Posterior vena cava (tissue), 2 donors: Measurements from ENCODE around the gene LSMEM2. TPM values are rescaled to one million over a fixed set of nuclear protein-coding genes. Genes with fewer than 3 reads are reported as not detected.

Experiments used
- DNase-seq: peaks from one replicate; pipeline ENCODE4 v3.0.0-alpha.2; 2020; ENCODE audit warnings: low spot score
- intact Hi-C, 2 donors: fragments of 100-400 bp; cut with DNase I; formaldehyde crosslinking; loops; one replicate each; pipeline versions ENCODE4 v1.14.1 to v1.14.2; 2022 to 2023
- long read RNA-seq, 2 donors: library from polyadenylated mRNA; unstranded; transcript quantifications; one replicate each; pipeline ENCODE4 v2.0.0, GENCODE V29; 2020 to 2021
- total RNA-seq, 2 donors: library from RNA; stranded (reverse); fragmentation: NEBNext Ultra II Directional; extraction: Animal tissue kit (Norgen Biotek cat#: 25700); gene quantifications; one replicate each; pipeline ENCODE4 v1.2.1, GENCODE V29; 2021
- donor health status: DM: yes; HTN: yes; CAD: no.
- donor health status: DM: yes; HTN: yes; CAD: no.

Gene LSMEM2
- total RNA-seq, result under 1 TPM in 1 of 2 donors, not detected in 1; 0.37 TPM
- long read RNA-seq, donor 1, partial matches to known transcripts, result 0 of 2 reads
- long read RNA-seq, donor 1, other reads (novel, unspliced or antisense), result 2 of 2 reads
- long read RNA-seq, donor 2, result 0 reads

GRCh38 chr3:50278880-50279224 is at the start of gene LSMEM2:
Gene LSMEM2 (plus strand): TSS chr3:50279087. CDS start chr3:50279114, 27 bp downstream.
- DNase-seq, result no peak
- intact Hi-C loops, result loop anchor here in 1 of 2 donors (5.0 kb wide), 2 partner anchors 87 to 1012 kb away; partner anchors contain the start of gene GNAT1

DNA sequence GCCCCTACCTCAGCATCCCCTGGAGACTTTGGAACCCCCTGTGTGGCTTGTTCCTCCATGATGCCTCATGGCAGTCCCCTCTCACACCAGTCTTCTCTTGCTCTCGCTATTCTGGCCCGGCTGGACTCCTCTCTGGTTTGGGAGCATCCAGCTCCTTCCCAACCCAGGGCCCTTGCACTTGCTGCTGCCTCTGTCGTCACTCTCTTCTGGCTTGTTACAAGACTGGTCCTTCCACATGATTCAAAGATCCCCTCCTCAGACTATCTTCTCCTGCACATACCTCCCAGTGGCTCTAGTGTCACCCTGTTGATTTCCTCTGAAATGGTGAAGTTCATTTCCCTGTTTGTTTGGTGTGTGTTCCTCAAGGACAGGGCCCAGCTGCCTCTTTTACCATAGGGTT is 49.4 kb upstream of the LSMEM2 start:
- no peak for DNase-seq

GRCh38 chr3:50230104-50230793 is 48.6 kb upstream of the LSMEM2 start:
- intact Hi-C loops, result no loop called here

More for the DNA sequence above, 49.4 kb upstream of the LSMEM2 start:
- intact Hi-C loops, result loop anchor here in 1 of 2 donors (5.0 kb wide), 1 partner anchor 43 kb away; no protein-coding TSS in a partner anchor

DNA sequence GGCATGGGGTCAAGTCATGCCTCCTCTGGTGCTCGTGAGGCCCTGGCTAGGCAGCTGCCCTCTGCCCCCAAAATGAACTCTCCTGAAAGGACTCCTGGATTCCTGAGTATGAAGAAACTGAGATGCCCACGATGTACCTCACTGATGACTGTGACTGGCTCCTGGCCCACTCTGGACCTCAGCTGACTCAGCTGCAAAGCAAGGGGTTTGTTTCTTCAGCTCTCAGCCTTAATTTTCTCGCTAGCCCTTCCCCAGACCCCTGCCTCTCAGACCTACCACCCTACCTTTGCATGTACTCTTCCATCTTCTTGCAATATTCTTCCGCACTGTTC is 48.1 kb upstream of the LSMEM2 start:
- intact Hi-C loops, result no loop called here
- DNase-seq, result no peak

More at GRCh38 chr3:50230104-50230793, 48.6 kb upstream of the LSMEM2 start:
- no peak for DNase-seq

DNA sequence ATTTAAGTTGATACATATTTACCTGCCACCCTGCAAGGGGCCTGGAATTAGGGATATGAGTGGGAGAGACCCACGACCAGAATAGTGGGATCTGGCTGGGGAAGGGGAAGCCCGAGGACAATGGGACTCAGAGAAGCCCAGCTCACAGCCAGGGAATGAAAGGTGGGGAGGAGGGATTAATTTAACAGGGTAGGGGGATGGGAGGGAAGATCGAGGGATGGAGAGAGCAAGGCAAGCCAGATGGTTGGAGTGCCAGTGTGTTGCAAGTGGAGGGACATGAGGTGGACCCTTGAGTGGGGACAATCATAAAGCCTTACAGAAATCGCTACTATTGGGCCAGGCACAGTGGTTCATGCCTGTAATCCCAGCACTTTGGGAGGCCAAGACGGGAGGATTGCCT is 47.3 kb upstream of the LSMEM2 start:
- DNase-seq, result no peak
- intact Hi-C loops, result no loop called here

- intact Hi-C loops, result no loop called here
- no peak for DNase-seq
These were observed 46.6 kb upstream of the LSMEM2 start for GRCh38 chr3:50232303-50232702.

GRCh38 chr3:50233176-50233575 is 45.7 kb upstream of the LSMEM2 start:
- intact Hi-C loops, result no loop called here
- no peak for DNase-seq

- peak; percentile 99 for DNase-seq
- intact Hi-C loops, result no loop called here
These were observed 43.0 kb upstream of the LSMEM2 start, which contains the start of gene GNAI2 for GRCh38 chr3:50235716-50236483. Gene GNAI2 (plus strand): TSS chr3:50236204. CDS start chr3:50236336, 132 bp downstream.

GRCh38 chr3:50236484-50237132 is 42.3 kb upstream of the LSMEM2 start:
- DNase-seq, result no peak
- intact Hi-C loops, result no loop called here

GRCh38 chr3:50237133-50237651 is 41.7 kb upstream of the LSMEM2 start:
- no peak for DNase-seq
- intact Hi-C loops, result no loop called here

DNA sequence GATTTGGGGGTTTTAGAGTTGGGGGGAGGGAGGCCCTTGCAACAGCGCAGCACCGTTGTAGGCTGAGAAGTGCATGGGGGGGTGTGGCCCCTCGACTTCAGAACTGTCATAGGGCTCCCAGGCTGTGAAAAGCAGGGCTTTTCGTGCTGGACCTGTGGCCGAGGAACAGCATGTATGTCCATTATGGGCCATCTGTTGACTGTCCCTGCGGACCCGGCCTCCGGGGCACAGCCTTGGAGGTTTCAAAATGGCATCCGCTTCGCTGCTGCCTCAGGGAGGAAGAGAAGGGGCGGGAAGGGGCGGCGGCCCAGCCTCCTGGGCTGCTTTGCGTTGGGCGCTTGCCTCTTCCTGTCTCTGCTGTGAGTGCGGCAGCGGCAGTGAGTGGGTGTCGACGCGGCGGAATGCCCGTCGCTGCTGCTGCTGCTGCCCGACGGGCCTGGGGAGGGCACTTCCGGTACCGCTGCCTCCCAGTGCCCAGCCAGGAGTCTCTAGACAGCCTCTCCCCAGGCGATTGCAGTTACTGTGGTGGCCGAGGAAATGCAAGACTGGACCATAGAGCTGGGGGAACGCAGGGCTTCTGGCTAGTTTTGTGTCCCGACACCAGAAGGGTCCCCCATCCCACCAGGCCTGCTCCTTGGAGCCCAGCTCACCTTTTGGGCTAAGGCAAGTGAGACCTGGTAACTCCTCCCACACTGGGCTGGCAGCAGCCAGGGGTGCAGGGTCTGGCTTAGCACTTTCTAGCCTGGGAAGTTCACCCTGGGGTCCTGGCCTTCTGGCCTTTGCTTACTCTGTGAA is 40.9 kb upstream of the LSMEM2 start:
- peak; percentile 96 for DNase-seq
- intact Hi-C loops, result no loop called here

- peak; percentile 93 for DNase-seq
- intact Hi-C loops, result no loop called here
These were observed 40.3 kb upstream of the LSMEM2 start for GRCh38 chr3:50238549-50239026.

GRCh38 chr3:50239649-50240048 is 39.2 kb upstream of the LSMEM2 start:
- DNase-seq, result no peak
- intact Hi-C loops, result no loop called here

- DNase-seq, result no peak
- intact Hi-C loops, result no loop called here
These were observed 37.7 kb upstream of the LSMEM2 start for GRCh38 chr3:50241163-50241562.

DNA sequence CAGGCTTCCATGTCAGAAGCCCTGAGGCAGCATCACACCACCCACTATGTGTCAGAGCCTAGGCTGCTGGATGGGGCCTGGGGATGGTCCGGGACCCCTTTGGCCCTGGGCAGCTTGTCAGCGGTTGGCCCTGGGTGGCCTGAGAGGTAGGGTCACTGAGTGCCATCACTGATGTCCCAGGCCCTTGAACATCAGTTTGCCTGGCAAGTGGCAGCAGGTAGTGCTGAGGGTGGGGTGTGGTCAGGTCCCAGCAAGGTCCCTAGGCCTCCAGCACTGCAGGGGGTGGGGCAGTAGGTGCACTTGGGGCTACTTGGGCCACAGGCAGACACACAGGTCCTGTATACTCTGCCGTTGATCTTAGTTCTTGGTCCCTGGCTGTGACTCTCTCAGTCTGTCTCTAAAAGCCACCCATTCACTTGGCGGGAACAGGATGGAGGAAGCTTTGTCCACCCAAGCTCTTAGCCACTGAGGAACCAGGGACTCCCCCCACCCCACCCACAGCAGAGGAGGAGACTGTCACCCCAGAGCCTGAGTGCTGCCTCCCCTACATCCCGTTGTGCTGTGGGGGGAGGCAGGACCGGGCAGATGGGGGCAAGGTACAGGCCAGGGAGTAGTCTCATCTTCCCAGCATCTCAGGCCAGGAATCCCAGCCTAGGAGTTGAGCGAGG is 37.0 kb upstream of the LSMEM2 start:
- intact Hi-C loops, result no loop called here
- DNase-seq, result no peak

- intact Hi-C loops, result no loop called here
- no peak for DNase-seq
These were observed 36.5 kb upstream of the LSMEM2 start for GRCh38 chr3:50242381-50242770.

DNA sequence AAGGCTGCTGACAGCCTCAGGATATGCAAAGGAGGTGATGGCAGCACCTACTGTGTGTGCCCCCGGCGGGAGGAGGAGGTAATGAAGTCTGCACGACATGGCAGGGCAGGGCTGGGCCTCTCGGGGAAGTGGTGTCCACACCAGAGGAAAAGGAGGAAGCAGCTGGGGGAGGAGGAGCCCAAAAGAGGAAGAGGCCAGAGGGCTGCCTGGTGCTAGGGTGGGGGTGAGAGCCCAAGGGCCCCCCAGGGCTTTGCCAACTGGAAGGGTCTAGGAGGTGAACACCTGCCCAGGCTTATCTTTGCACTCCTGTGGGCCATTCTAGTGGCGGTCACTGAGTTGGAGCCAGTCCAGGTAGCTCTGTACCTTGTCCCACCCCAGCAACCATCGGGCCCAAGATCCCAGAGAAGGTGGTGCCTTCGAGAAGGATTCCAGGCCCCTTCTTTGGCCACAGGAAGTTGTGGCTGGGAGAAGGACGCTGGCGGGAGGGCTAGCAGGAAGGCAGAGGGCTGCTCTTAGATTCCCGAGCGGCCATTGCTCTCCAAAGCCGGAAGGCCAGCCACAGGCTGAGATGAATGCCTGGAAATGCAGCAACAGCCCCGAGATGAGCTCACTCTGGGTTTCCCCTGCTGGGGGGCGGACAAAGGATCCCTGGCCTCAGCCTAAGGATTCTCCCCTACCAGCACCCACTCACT is 35.9 kb upstream of the LSMEM2 start:
- peak; percentile 93 for DNase-seq
- intact Hi-C loops, result no loop called here

DNA sequence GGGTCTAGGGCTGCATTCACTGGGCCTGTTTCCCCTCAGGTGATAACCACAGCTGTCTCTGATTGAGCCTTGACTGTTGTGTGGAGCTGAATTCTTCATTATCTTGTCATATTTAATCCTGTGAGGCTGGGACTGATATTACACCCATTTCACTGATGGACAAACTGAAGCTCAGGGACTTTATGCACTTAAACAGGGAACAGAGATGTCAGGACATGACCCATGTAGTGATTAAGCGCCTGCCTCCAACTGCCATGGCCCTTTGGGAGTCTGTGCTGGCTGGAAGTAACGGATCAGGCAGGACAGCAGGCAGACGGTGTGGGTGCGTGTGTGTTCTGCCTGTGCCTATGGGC is 35.4 kb upstream of the LSMEM2 start:
- intact Hi-C loops, result no loop called here
- DNase-seq, result no peak
